ENCODE measurements around the gene ADAMTS17. TPM values are rescaled to one million over a fixed set of nuclear protein-coding genes. Genes with fewer than 3 reads are reported as not detected.

Gene ADAMTS17
- total RNA-seq, 1 donor from 2014 or later = 1.5 TPM

GRCh38 chr15:100314809-100315400 is 26.9 kb downstream of the ADAMTS17 start:
- DNase-seq (ENCODE audit: extremely low spot score, unreplicated experiment) = peak; percentile 73
- Mint-ChIP-seq H3K27me3 (ENCODE audit: unreplicated experiment) (peaks cover 4% of the 10 kb centered on the region), H3K36me3 (ENCODE audit: unreplicated experiment) (no peaks in the 10 kb centered on the region), H3K27ac (ENCODE audit: unreplicated experiment) (no peak overlapping the region), H3K9me3 (ENCODE audit: unreplicated experiment) (peaks cover 14% of the 10 kb centered on the region), H3K4me1 (ENCODE audit: unreplicated experiment) (no peaks in the 10 kb centered on the region), H3K4me3 (ENCODE audit: unreplicated experiment) (no peak overlapping the region)
- TF ChIP-seq CTCF (IDR thresholded peaks at IDR 0.05) = no peak

GRCh38 chr15:100311833-100312476 is 29.8 kb downstream of the ADAMTS17 start:
- peaks cover 4% of the 10 kb centered on the region for H3K27me3 Mint-ChIP-seq (ENCODE audit: unreplicated experiment)
- peak; percentile 44 for DNase-seq (ENCODE audit: extremely low spot score, unreplicated experiment)
- no peaks in the 10 kb centered on the region for H3K4me1 Mint-ChIP-seq (ENCODE audit: unreplicated experiment)
- no peak overlapping the region for H3K4me3 Mint-ChIP-seq (ENCODE audit: unreplicated experiment)
- TF ChIP-seq CTCF (IDR thresholded peaks at IDR 0.05) = no peak
- H3K36me3 Mint-ChIP-seq (ENCODE audit: unreplicated experiment) = no peaks in the 10 kb centered on the region
- H3K27ac Mint-ChIP-seq (ENCODE audit: unreplicated experiment) = no peak overlapping the region
- H3K9me3 Mint-ChIP-seq (ENCODE audit: unreplicated experiment) = peaks cover 19% of the 10 kb centered on the region

- no peak overlapping the region for H3K27ac Mint-ChIP-seq (ENCODE audit: unreplicated experiment)
- peaks cover 4% of the 10 kb centered on the region for H3K27me3 Mint-ChIP-seq (ENCODE audit: unreplicated experiment)
- H3K36me3 Mint-ChIP-seq (ENCODE audit: unreplicated experiment) = no peaks in the 10 kb centered on the region
- H3K4me3 Mint-ChIP-seq (ENCODE audit: unreplicated experiment) = no peak overlapping the region
- DNase-seq (ENCODE audit: extremely low spot score, unreplicated experiment) = peak; percentile 64
- peaks cover 19% of the 10 kb centered on the region for H3K9me3 Mint-ChIP-seq (ENCODE audit: unreplicated experiment)
- TF ChIP-seq CTCF (IDR thresholded peaks at IDR 0.05) = no peak
- H3K4me1 Mint-ChIP-seq (ENCODE audit: unreplicated experiment) = no peaks in the 10 kb centered on the region
Observed at GRCh38 chr15:100311154-100311625, 30.6 kb downstream of the ADAMTS17 start.

GRCh38 chr15:100310513-100311153 is 31.1 kb downstream of the ADAMTS17 start:
- Mint-ChIP-seq H3K36me3 (ENCODE audit: unreplicated experiment) (no peaks in the 10 kb centered on the region), H3K9me3 (ENCODE audit: unreplicated experiment) (peaks cover 19% of the 10 kb centered on the region), H3K4me1 (ENCODE audit: unreplicated experiment) (no peaks in the 10 kb centered on the region), H3K27ac (ENCODE audit: unreplicated experiment) (no peak overlapping the region), H3K4me3 (ENCODE audit: unreplicated experiment) (no peak overlapping the region), H3K27me3 (ENCODE audit: unreplicated experiment) (peaks cover 4% of the 10 kb centered on the region)
- DNase-seq (ENCODE audit: extremely low spot score, unreplicated experiment) = peak; percentile 80
- TF ChIP-seq CTCF (IDR thresholded peaks at IDR 0.05) = no peak

GRCh38 chr15:100310041-100310405 is 31.8 kb downstream of the ADAMTS17 start:
- Mint-ChIP-seq H3K4me3 (ENCODE audit: unreplicated experiment) (no peak overlapping the region), H3K4me1 (ENCODE audit: unreplicated experiment) (no peaks in the 10 kb centered on the region), H3K27me3 (ENCODE audit: unreplicated experiment) (peaks cover 4% of the 10 kb centered on the region), H3K9me3 (ENCODE audit: unreplicated experiment) (peaks cover 19% of the 10 kb centered on the region), H3K36me3 (ENCODE audit: unreplicated experiment) (no peaks in the 10 kb centered on the region), H3K27ac (ENCODE audit: unreplicated experiment) (no peak overlapping the region)
- peak; percentile 42 for DNase-seq (ENCODE audit: extremely low spot score, unreplicated experiment)
- TF ChIP-seq CTCF (IDR thresholded peaks at IDR 0.05) = no peak

Measured in osteocyte (in vitro differentiated cells).